Measurements from ENCODE around the gene TFEC. TPM values are rescaled to one million over a fixed set of nuclear protein-coding genes. Genes with fewer than 3 reads are reported as not detected.

The TFEC gene
- total and polyA plus RNA-seq, 2 experiments from 2014 or later = not detected

GRCh38 chr7:116024826-116025809 is 5.4 kb downstream of the TFEC start (continued):
- TF ChIP-seq ZNF462 (CRISPR knock-in tag; IDR thresholded peaks at IDR 0.05) = no peak

- no peaks in the 10 kb centered on the region for H3K4me1 Mint-ChIP-seq
- TF ChIP-seq ZNF331 (CRISPR knock-in tag; IDR thresholded peaks at IDR 0.05; ENCODE audit: low read depth) (no peak), REST (IDR thresholded peaks at IDR 0.05; ENCODE audit: unreplicated experiment) (no peak), NANOG (IDR thresholded peaks at IDR 0.05; ENCODE audit: borderline replicate concordance) (no peak), CREB1 (CRISPR knock-in tag; IDR thresholded peaks at IDR 0.05; ENCODE audit: low read depth) (no peak), EZH2 (IDR thresholded peaks at IDR 0.05; ENCODE audit: low read depth, unreplicated experiment) (no peak), JUNB (IDR thresholded peaks at IDR 0.05; ENCODE audit: unreplicated experiment) (no peak), ETS1 (IDR thresholded peaks at IDR 0.05) (no peak)
Observed at GRCh38 chr7:116021237-116021636, 9.3 kb downstream of the TFEC start.

More at GRCh38 chr7:116021237-116021636, 9.3 kb downstream of the TFEC start:
- Histone ChIP-seq H3K4me2 (no peak overlapping the region), H3K27me3 (ENCODE audit: insufficient read depth) (no peaks in the 10 kb centered on the region), H3K4me3 (no peak overlapping the region), H3F3A (replicated peaks; ENCODE audit: low read depth) (no peaks in the 10 kb centered on the region), H3K4me1 (ENCODE audit: insufficient read depth) (no peaks in the 10 kb centered on the region), H3K9me2 (ENCODE audit: insufficient read depth) (peaks cover 5% of the 10 kb centered on the region; the same call in 1 of the 2 replicates), H4K20me1 (replicated peaks; ENCODE audit: insufficient read depth) (no peaks in the 10 kb centered on the region), H3K79me2 (replicated peaks; ENCODE audit: insufficient read depth) (no peaks in the 10 kb centered on the region), H3K36me3 (ENCODE audit: insufficient read depth) (no peaks in the 10 kb centered on the region), H3K27ac (ENCODE audit: low read depth) (no peak overlapping the region), H2AFZ (no peak overlapping the region)
- no peak overlapping the region for H3K27ac Mint-ChIP-seq
- no peak overlapping the region for H3K4me3 Mint-ChIP-seq
- ATAC-seq (no peak), DNase-seq (ENCODE audit: low spot score) (no peak)
- no peaks in the 10 kb centered on the region for H3K27me3 Mint-ChIP-seq (ENCODE audit: insufficient read depth, low read depth, poor library complexity)
- no peaks in the 10 kb centered on the region for H3K36me3 Mint-ChIP-seq (ENCODE audit: low read depth)
- no peaks in the 10 kb centered on the region for H3K9me3 Mint-ChIP-seq

Data from GM23338 (cell line).